Mesothelial cell of epicardium (in vitro differentiated cells): ENCODE results near the gene REXO5. TPM values are rescaled to one million over a fixed set of nuclear protein-coding genes. Genes with fewer than 3 reads are reported as not detected.

Experiments used
- DNase-seq, 2 experiments: peaks; one replicate each; pipeline ENCODE4 v3.0.0; 2021; ENCODE audit warnings: low spot score in 2 of 2; ENCODE audit not compliant: unreplicated experiment in 2 of 2
- H3K27ac Mint-ChIP-seq: 2 replicates; pipeline ENCODE4 v1.8.0; 2021; ENCODE audit warnings: mixed read lengths
- H3K27me3 Mint-ChIP-seq: 2 replicates; pipeline ENCODE4 v1.8.0; 2021; ENCODE audit warnings: low read depth, mixed read lengths
- H3K36me3 Mint-ChIP-seq: 2 replicates; pipeline ENCODE4 v1.8.0; 2021; ENCODE audit warnings: mixed read lengths
- H3K4me1 Mint-ChIP-seq: 2 replicates; pipeline ENCODE4 v1.8.0; 2021; ENCODE audit warnings: mixed read lengths
- H3K4me3 Mint-ChIP-seq: 2 replicates; pipeline ENCODE4 v1.8.0; 2021; ENCODE audit warnings: mild to moderate bottlenecking, moderate library complexity, mixed read lengths
- H3K9me3 Mint-ChIP-seq: 2 replicates; pipeline ENCODE4 v1.8.0; 2021; ENCODE audit warnings: mixed read lengths
- CTCF ChIP-seq: fragments of 200-600 bp; sonication (generic); IDR thresholded peaks from one replicate; pipeline ENCODE4 v1.5.0; 2021; ENCODE audit warnings: antibody characterized with exemption; ENCODE audit not compliant: unreplicated experiment
- total RNA-seq: library from RNA; stranded (reverse); gene quantifications from 3 replicates; pipeline ENCODE4 v1.2.1, GENCODE V29; 2021

The REXO5 gene
- total RNA-seq, 1 donor from 2014 or later = 5.1 TPM

DNA sequence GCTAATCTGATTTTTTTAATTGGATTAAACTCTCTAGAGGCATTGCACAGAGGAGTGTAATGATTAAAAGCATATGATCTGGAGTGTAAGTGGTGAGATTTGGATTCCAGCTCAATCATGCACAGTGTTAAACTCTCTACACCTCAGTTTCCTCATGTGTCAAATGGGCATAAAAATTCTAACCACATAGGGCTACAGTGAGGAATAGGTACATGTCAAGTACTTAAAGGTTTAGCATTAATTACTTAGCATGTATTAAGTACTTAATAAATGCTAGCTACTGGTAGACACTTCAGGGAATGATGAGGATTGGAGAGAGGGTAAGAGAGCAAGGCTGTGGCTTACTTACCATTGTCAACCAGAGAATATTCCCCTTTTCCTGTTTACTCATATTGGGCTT is 17.2 kb upstream of the REXO5 start:
- DNase-seq = no peak
- Mint-ChIP-seq H3K36me3 (no peaks in the 10 kb centered on the region), H3K4me3 (no peak overlapping the region)

DNA sequence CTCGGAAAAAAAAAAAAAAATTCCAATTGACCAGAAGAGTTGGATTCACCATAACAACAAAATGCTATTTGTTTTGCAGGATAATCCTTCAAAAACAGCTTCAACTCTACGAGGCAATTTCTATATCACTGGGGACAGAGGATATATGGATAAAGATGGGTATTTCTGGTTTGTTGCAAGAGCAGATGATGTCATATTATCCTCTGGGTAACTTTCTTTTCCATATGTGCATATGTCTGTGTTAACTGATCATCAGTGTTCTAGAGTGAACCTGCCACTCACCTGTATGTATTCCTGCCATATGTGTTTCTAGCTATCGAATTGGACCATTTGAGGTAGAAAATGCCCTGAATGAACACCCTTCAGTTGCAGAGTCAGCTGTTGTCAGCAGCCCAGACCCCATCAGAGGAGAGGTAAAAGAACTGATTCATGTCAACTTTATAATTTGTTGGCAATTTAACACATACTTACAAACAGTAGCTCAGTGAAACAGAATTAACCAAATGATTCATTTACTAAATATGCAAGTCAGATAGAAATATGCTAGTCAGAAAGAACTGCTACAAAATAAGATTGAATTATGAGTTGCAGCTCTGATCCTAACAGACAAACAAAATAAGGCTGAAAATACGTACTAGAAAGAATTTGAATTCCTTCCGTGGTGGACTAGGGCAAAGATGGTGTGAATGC is 14.3 kb upstream of the REXO5 start:
- no peak for DNase-seq
- no peak overlapping the region for H3K4me3 Mint-ChIP-seq
- no peak for TF ChIP-seq CTCF
- no peaks in the 10 kb centered on the region for H3K4me1 Mint-ChIP-seq
- H3K27me3 Mint-ChIP-seq = no peaks in the 10 kb centered on the region
- H3K36me3 Mint-ChIP-seq = no peaks in the 10 kb centered on the region
- H3K27ac Mint-ChIP-seq = no peak overlapping the region
- H3K9me3 Mint-ChIP-seq = no peaks in the 10 kb centered on the region

More for the DNA sequence above, 17.2 kb upstream of the REXO5 start:
- TF ChIP-seq CTCF = no peak
- H3K4me1 Mint-ChIP-seq = no peaks in the 10 kb centered on the region
- H3K27ac Mint-ChIP-seq = no peak overlapping the region
- no peaks in the 10 kb centered on the region for H3K9me3 Mint-ChIP-seq
- no peaks in the 10 kb centered on the region for H3K27me3 Mint-ChIP-seq

- no peak for DNase-seq
Measured at GRCh38 chr16:20798364-20798763, 8.0 kb upstream of the REXO5 start.

DNA sequence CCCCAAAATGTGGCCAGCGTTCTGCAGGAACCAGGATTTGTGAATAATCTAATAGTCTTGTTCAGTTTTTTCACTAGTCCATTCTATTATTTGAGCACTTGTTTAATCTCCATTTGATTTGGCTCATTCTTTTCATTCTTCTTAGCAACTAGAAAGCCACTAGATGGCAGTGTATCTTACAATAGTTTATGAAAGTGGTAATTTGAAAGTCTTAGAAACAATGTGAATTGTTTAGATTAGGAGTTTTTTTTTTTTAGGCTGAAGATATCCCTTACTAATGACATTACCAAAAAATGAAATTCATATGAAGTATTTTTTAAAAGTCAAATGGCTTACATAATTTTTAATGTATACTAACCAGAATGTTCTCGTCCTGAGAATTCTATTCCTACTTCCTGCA is 6.7 kb upstream of the REXO5 start:
- no peak overlapping the region for H3K27ac Mint-ChIP-seq
- no peaks in the 10 kb centered on the region for H3K4me1 Mint-ChIP-seq
- H3K27me3 Mint-ChIP-seq = no peaks in the 10 kb centered on the region
- H3K36me3 Mint-ChIP-seq = peaks cover 11% of the 10 kb centered on the region
- TF ChIP-seq CTCF = no peak
- no peak for DNase-seq
- no peak overlapping the region for H3K4me3 Mint-ChIP-seq
- no peaks in the 10 kb centered on the region for H3K9me3 Mint-ChIP-seq

More at GRCh38 chr16:20798364-20798763, 8.0 kb upstream of the REXO5 start:
- Mint-ChIP-seq H3K27ac (no peak overlapping the region), H3K4me3 (no peak overlapping the region), H3K27me3 (no peaks in the 10 kb centered on the region), H3K36me3 (peaks cover 11% of the 10 kb centered on the region), H3K9me3 (no peaks in the 10 kb centered on the region), H3K4me1 (no peaks in the 10 kb centered on the region)
- TF ChIP-seq CTCF = no peak

DNA sequence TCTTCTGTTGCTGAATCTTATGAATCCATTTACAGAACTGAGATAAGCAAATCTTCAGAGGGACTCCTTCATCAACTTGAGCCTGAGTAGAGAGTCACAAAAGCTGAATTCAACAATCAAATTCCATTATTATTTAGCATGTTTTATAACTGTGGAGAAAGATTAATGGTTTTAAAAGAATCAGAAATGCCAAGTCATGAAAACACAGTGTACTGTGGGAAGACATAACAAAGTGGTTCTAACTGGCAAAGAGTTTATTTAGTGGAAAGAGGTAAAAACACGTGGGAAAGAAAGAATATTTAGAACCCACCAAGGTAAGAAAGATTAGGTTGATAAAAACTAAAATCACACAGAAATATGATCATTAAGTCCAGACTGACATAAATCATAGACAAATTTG is 5.0 kb upstream of the REXO5 start:
- Mint-ChIP-seq H3K27ac (no peak overlapping the region), H3K4me1 (peaks cover 4% of the 10 kb centered on the region), H3K4me3 (no peak overlapping the region), H3K27me3 (no peaks in the 10 kb centered on the region), H3K36me3 (peaks cover 11% of the 10 kb centered on the region), H3K9me3 (no peaks in the 10 kb centered on the region)
- TF ChIP-seq CTCF = no peak
- no peak for DNase-seq

- no peaks in the 10 kb centered on the region for H3K27me3 Mint-ChIP-seq
- H3K9me3 Mint-ChIP-seq = no peaks in the 10 kb centered on the region
- H3K4me3 Mint-ChIP-seq = no peak overlapping the region
- no peak overlapping the region for H3K27ac Mint-ChIP-seq
- H3K36me3 Mint-ChIP-seq = peaks cover 11% of the 10 kb centered on the region
- TF ChIP-seq CTCF = no peak
- peaks cover 10% of the 10 kb centered on the region for H3K4me1 Mint-ChIP-seq
- no peak for DNase-seq
Measured at GRCh38 chr16:20803192-20803560, 3.2 kb upstream of the REXO5 start.
